Left lobe of liver (tissue), 2 donors: ENCODE measurements around the gene HCN1. TPM values are rescaled to one million over a fixed set of nuclear protein-coding genes. Genes with fewer than 3 reads are reported as not detected.

ENCODE experiments used
- ATAC-seq: fragments of 200-7000 bp; cut with Tn5 transposase; one replicate; pipeline ENCODE4 v1.9.1; 2020; ENCODE audit warnings: mild to moderate bottlenecking, moderate library complexity
- DNase-seq: peaks from one replicate; pipeline ENCODE4 v3.0.0-alpha.2; 2020; ENCODE audit warnings: low spot score
- total RNA-seq: library from RNA; stranded (reverse); gene quantifications from one replicate; pipeline ENCODE4 v1.2.1, GENCODE V29; 2021
- donor health status: DM: no; HTN: no; CAD: no; lungs with moderate emphysema.
- donor health status: DM: no; HTN: yes; CAD: no.

HCN1 gene
- not detected for total RNA-seq

DNA sequence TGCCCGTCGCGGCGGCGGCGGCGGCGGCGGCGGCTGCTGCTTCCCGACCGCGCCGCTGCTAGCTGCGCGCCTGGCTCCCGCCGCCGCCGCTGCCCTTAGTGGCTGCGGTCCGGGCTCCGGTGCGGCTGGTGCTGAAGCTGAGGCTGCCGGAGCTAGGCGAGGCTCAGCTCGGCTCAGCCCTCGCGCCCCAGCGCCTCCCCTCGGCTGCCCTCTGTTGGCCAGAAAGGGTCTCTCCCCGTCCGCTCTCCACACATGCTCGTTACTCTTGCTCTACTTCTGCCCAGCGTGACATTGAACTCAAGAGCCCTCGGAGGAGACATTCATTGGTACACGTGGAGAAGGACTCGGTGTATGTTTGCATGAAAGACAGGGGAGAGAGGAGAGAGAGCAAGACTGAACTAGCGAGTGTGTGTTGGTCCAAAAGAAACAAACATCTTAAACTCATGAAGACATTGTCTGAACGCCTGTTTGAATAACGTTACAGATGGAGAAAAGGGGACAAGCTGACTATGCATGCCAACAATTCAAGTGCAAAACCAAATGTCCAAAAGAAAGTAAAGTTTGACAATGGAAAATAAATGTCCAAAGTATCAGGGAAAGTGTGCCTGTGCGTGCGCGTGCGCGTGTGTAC lies at the start of gene HCN1:
Gene HCN1 (minus strand): TSS at position 175 of the 631 bp plus-strand sequence.
- DNase-seq (peak; percentile 72), ATAC-seq (peak; percentile 100)

DNA sequence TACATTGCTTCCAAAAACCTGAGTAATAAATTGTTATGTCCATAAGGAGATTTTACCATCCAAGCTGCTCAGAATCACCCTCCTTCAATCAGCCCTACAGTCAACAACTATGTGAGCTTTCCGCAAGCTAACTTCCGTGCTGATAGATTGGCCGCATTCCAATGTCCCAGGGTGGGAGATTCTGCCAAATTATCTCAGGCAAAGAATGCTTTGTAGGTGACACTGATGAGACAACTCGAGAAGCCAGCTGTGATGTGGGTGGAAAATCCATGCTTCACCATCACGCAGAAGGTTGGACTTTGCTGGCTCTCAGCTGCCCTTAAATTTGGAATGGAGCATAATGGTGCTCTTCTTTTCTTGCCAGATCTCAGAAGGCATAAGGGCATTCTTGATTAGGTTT lies 44.9 kb upstream of the HCN1 start:
- DNase-seq (no peak), ATAC-seq (no peak)

DNA sequence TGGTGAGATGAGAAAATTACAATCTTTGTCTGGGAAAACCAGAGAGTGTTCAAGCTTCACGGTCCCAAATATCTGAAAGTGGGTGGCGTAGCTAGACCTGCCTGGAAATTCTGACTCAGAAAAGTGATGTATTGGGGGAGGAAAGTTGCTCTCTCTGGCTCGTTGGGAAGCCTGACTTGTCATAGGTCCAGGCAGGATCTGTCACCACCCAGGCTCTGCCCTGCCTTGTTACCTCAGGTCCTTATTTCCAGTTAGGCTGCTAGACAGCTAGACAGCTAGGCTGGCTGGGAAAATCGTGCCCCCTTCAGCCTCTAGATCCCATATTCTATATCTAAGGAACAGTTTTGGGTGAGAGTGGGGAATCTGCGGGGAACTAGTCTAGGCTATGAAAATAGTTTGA lies 41.0 kb upstream of the HCN1 start:
- DNase-seq, result no peak
- ATAC-seq, result no peak

DNA sequence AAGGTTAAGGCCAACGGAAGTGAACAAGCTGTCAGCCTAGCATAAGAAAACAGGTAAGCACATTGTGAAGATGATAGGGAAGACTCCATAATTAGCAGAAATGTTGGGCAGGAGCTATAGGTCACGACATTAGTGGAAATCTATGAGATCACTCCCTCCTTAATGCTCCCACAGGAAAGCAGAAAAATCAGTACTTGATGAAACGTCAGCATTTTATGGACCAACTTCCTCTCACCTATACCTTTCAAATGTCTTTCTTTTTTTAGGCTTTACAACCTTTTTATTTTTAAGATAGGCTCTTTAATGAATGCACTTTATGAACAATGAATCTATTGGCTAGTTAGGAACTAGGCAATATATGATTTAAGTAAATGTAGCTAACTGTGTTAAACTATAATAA lies 29.4 kb upstream of the HCN1 start:
- no peak for ATAC-seq
- no peak for DNase-seq

DNA sequence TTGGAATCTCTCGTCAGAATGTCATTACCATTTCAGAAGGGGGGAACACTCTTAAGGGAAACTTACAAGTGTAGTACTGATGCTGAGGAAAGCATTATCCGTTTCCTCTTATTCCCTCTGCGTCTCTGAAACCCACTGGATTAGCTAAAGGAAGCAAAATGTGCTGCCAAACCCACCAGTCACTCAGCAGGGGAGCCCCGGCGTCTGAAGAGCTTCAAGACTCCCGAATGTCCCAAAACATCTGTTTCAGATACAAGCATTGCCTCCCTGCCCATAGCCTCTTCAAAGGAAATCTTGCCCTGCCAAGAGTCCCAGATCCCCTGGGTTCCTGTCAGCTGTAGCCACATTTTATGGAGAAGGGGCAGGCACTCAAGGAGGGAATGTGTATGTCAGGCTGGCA lies 1.0 kb upstream of the HCN1 start:
- ATAC-seq, result no peak
- DNase-seq, result no peak

DNA sequence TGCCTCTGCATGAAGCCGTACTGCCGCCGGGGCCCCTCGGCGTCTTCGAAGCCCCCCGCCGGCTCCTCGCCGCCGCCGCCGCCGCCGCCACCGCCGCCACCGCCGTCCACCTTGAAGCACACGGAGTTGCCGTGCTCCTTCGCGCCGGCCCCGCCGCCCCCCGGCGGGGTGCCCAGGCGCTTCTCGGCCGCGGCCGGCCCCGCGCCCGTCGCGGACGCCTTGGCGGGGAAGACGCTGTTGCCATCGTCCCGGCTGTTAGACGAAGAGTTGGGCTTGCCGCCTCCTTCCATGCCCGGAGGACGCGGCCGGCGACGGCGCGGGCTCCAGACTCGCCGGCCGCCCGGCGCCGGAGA lies 400 bp downstream of the HCN1 start:
- ATAC-seq (no peak), DNase-seq (no peak)

DNA sequence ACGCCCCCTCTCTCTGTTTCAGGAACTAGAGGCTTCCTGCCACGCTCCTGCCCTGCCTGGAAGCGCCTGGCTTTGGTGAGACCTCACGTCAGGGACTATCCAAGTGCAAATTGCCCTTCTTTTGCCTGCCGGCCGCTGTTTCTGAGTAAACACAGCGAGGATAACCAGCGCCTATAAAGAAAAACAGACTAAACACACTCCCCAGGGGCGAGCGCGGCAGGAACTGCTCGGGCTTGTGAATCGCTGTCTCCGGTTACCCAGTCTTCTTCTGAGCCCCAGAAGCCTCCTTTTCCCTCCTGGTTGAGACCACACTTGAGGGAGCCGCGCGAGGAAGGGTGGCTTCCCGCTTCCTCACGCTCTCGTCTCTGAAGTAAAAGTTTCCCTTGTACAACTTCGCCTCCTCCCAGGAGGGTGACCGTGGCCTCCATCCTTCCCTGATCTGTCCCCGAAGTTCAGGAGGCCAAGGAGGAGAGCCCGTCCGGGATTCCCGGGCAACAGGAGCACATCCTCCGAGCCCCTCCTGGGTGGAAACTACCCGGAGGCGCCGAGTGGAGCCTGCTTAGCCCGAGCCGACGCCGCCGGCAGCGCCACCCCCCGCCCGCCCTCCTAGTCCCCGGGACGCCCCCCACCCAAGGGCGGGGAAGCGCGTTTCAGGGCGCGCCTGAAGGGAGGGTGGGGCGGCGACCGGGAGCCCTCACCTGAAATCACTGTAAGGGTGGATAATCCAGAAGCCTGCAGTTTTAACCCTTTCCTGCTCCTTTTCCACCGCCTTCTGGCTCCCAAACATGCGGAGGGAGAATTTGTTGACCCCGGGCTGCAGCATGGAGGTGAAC lies 993 bp downstream of the HCN1 start:
- DNase-seq (no peak), ATAC-seq (no peak)

DNA sequence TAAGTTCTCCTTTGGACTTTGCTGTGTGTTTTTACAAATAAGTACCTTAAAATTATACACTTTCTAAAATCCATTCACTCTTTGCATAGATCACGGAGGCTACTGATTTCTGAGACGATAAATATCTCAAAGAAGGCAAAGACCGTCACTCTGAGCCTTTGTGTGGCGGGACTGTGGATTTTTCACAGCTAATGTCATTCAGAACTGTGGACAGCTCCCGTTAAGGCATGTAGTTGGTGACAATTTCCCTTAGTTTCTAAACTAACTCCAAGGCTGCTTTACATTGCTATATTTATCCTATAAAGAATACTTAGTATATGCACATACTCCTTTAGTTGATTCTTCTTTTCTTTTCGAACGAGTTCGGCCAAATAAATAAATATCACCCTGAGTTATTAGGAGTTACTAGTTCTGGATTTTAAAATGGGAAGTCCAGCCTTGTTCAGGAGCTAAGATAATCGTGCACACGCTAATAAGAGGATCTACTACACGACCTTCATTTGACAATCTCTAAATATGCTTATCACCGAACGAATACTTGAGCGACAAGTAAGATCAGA lies 1.8 kb downstream of the HCN1 start:
- DNase-seq (no peak), ATAC-seq (no peak)

GRCh38 chr5:45692481-45692880 lies 3.7 kb downstream of the HCN1 start:
- DNase-seq (no peak), ATAC-seq (no peak)

DNA sequence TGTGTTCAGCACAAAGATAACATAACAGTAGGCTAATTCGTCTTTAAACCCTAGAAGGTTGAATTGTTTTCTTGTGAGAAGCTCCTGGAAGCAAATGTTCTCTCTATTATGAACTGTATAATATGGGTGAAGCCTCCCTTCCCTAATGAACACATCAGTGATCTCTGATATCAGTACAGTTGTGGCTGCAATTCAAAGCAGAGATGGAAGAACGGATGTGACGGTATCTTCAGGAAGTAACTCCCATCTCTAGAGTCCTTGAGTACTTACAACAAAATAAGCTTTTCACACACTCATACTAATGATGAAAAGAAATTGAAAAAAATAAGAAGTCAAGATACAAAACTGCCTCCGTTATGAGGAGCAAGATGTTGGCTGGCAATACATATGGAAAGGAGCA lies 4.5 kb downstream of the HCN1 start:
- DNase-seq, result no peak
- ATAC-seq, result no peak

DNA sequence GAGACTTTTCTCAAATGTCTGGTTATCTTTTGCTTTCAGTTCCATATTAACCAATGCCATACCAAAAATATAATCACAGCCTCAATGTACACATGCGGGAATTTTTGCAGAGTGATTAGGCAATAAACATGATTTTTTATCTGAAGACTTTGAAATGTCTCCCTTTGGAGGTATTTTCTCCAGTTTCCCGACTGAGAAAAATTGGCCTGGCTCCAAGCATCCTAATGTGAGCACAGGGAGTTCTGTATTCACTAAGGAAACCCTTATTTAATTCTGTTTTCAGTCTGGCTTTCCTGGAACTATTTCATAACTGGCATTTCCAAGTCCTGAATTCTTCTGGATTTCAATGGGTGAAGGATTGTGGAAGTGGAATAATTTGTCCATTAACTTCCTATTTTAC lies 8.5 kb downstream of the HCN1 start:
- ATAC-seq (no peak), DNase-seq (no peak)

- no peak for ATAC-seq
- no peak for DNase-seq
Measured at GRCh38 chr5:45686620-45687019, 9.6 kb downstream of the HCN1 start.

GRCh38 chr5:45684118-45684517 lies 12.1 kb downstream of the HCN1 start:
- DNase-seq (no peak), ATAC-seq (no peak)

GRCh38 chr5:45680950-45681349 lies 15.2 kb downstream of the HCN1 start:
- no peak for DNase-seq
- no peak for ATAC-seq

DNA sequence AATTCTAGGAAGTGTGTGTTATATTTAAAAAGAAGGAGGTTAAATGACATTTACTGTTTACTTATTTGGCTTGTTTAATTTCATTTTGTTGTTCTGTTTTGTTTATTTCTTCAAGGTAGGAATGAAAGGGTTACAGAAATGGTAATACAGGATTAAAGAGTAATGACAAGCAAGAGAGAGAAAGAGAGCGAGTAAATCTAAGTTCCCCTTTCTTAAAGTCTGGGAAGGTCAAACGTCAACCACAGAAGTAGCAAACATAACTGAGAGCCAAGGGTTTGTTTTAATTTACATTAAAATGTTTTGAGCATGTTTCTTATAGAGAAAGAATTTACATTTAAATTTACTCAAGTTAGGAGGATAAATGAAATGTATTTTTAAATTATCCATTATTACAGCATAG lies 18.7 kb downstream of the HCN1 start:
- no peak for ATAC-seq
- DNase-seq, result no peak

GRCh38 chr5:45672271-45672670 lies 23.9 kb downstream of the HCN1 start:
- no peak for ATAC-seq
- no peak for DNase-seq

- ATAC-seq, result no peak
- DNase-seq, result no peak
Measured at GRCh38 chr5:45648744-45649143, 47.4 kb downstream of the HCN1 start.

GRCh38 chr5:45643056-45643455 lies 53.1 kb downstream of the HCN1 start:
- ATAC-seq, result no peak

GRCh38 chr5:45642370-45642769 lies 53.8 kb downstream of the HCN1 start:
- no peak for ATAC-seq
- no peak for DNase-seq

More at GRCh38 chr5:45643056-45643455, 53.1 kb downstream of the HCN1 start:
- DNase-seq, result no peak

GRCh38 chr5:45639040-45639439 lies 57.1 kb downstream of the HCN1 start:
- no peak for DNase-seq
- no peak for ATAC-seq

DNA sequence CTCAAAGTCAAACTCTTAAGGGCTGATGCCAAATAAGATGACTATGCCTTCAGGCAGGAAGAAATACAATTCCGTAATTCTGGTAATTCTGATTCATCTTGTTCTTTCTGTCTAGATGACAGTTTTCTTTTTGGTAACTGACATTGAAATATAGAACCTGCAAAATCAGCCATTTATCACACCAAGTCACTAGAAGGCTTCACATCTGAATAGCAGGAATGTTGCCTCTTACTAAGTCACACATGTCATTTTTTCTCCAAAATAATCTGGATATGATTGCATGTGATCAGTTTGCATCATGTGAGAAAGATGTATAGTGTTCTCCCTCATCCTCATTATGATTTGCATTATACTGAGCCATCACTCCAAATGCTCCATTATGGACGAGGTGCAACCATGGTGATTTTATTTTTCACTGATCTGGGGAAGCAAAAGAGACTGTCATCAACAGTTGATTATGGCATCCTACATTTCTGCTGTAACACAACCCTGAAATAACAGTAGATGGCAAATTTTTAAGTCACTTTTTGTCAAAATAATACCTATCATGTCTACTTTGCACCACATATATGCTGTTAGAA lies 69.0 kb downstream of the HCN1 start:
- ATAC-seq (no peak), DNase-seq (no peak)

- no peak for ATAC-seq
- no peak for DNase-seq
Measured at GRCh38 chr5:45623832-45624231, 72.3 kb downstream of the HCN1 start.
